Subcutaneous abdominal adipose tissue (tissue), 5 donors: Measurements from ENCODE around the gene SPIRE1.
A peak's percentile ranks its signal among the peaks of the same experiment; 100 is the strongest.

Experiments used
- H3K27ac ChIP-seq: one replicate; pipeline ENCODE4 v1.7.0; 2013; ENCODE audit warnings: low read depth, mild to moderate bottlenecking, inconsistent platforms, low read length, moderate library complexity
- H3K27me3 ChIP-seq, 5 donors: one replicate each; pipeline ENCODE4 v1.7.0; 2013; ENCODE audit warnings: low read length in 5 of 5, inconsistent platforms in 1 of 5; ENCODE audit not compliant: control insufficient read depth in 5 of 5, insufficient read depth in 4 of 5
- H3K36me3 ChIP-seq, 5 donors: one replicate each; pipeline ENCODE4 v1.7.0; 2013; ENCODE audit warnings: low read length in 5 of 5; ENCODE audit not compliant: control insufficient read depth in 5 of 5, insufficient read depth in 5 of 5
- H3K4me1 ChIP-seq, 5 donors: one replicate each; pipeline ENCODE4 v1.7.0; 2013; ENCODE audit warnings: low read length in 5 of 5, mild to moderate bottlenecking in 3 of 5, moderate library complexity in 1 of 5; ENCODE audit not compliant: control insufficient read depth in 5 of 5, insufficient read depth in 5 of 5
- H3K4me3 ChIP-seq, 5 donors: one replicate each; pipeline ENCODE4 v1.7.0; 2013; ENCODE audit warnings: low read length in 5 of 5, low read depth in 1 of 5
- H3K9ac ChIP-seq, 5 donors: one replicate each; pipeline ENCODE4 v1.7.0; 2013; ENCODE audit warnings: low read length in 5 of 5, mild to moderate bottlenecking in 4 of 5, moderate library complexity in 3 of 5
- H3K9me3 ChIP-seq, 5 donors: one replicate each; pipeline ENCODE4 v1.7.0; 2013; ENCODE audit warnings: low read length in 5 of 5; ENCODE audit not compliant: control insufficient read depth in 5 of 5
- donor health status: healthy.
- donor health status: healthy.
- donor health status: healthy.
- donor health status: healthy.
- donor health status: healthy.

Gene SPIRE1

GRCh38 chr18:12657684-12658425, at the start of gene SPIRE1:
SPIRE1 (minus strand) TSS chr18:12658107; CDS start chr18:12657866, 241 bp downstream.
- Histone ChIP-seq H3K9me3 (no peaks in the 10 kb centered on the region), H3K4me3 (peak within 1 kb of the TSS; percentile 74 to 82 (median 77)), H3K27me3 (no peaks in the 10 kb centered on the region), H3K36me3 (no peaks in the 10 kb centered on the region), H3K9ac (peak within 1 kb of the TSS; percentile 9 to 89 (median 81)), H3K4me1 (peaks cover 2 to 25% (median 24%) of the 10 kb centered on the region in 5 donors), H3K27ac (peak within 1 kb of the TSS; percentile 37)

- peak overlapping the region; percentile 79 to 99 (median 98) for H3K9ac ChIP-seq
- H3K27ac ChIP-seq = peak overlapping the region; percentile 95
- H3K9me3 ChIP-seq = no peaks in the 10 kb centered on the region
- H3K4me3 ChIP-seq = peak overlapping the region; percentile 87 to 97 (median 93)
- H3K36me3 ChIP-seq = peaks cover 13 to 29% (median 16%) of the 10 kb centered on the region in 5 donors
- peaks cover 0 to 36% (median 23%) of the 10 kb centered on the region in 5 donors for H3K4me1 ChIP-seq
- no peaks in the 10 kb centered on the region for H3K27me3 ChIP-seq
Observed at GRCh38 chr18:12703664-12704063, 45.8 kb upstream of the SPIRE1 start.

- Histone ChIP-seq H3K9ac (peak overlapping the region; percentile 79 to 99 (median 98)), H3K27me3 (no peaks in the 10 kb centered on the region), H3K9me3 (no peaks in the 10 kb centered on the region), H3K4me3 (peak overlapping the region; percentile 87 to 97 (median 93)), H3K4me1 (peaks cover 0 to 36% (median 23%) of the 10 kb centered on the region in 5 donors), H3K27ac (peak overlapping the region; percentile 95), H3K36me3 (peaks cover 12 to 30% (median 13%) of the 10 kb centered on the region in 5 donors)
Observed at GRCh38 chr18:12703096-12703567, 45.2 kb upstream of the SPIRE1 start.

GRCh38 chr18:12702221-12703095, 44.6 kb upstream of the SPIRE1 start, which contains the start of the genes CEP76 and PSMG2:
CEP76 (minus strand) TSS chr18:12702723; CDS start chr18:12702548, 175 bp downstream.
PSMG2 (plus strand) TSS chr18:12703042; CDS start chr18:12703108, 66 bp downstream.
- Histone ChIP-seq H3K4me3 (peak within 1 kb of the TSS; percentile 87 to 97 (median 93)), H3K36me3 (peaks cover 5 to 23% (median 7%) of the 10 kb centered on the region in 5 donors), H3K27me3 (no peaks in the 10 kb centered on the region), H3K9ac (peak within 1 kb of the TSS; percentile 79 to 99 (median 98)), H3K27ac (peak within 1 kb of the TSS; percentile 95), H3K9me3 (no peaks in the 10 kb centered on the region), H3K4me1 (peaks cover 0 to 36% (median 23%) of the 10 kb centered on the region in 5 donors)

- Histone ChIP-seq H3K4me1 (peaks cover 0 to 36% (median 23%) of the 10 kb centered on the region in 5 donors), H3K27ac (peak overlapping the region; percentile 95), H3K9ac (peak overlapping the region in 2 of 5 donors; percentile 26 to 99), H3K27me3 (no peaks in the 10 kb centered on the region), H3K9me3 (no peaks in the 10 kb centered on the region), H3K4me3 (peak overlapping the region in 4 of 5 donors; percentile 91 to 97 (median 94)), H3K36me3 (peaks cover 0 to 16% (median 6%) of the 10 kb centered on the region in 5 donors)
Observed at GRCh38 chr18:12701161-12701560, 43.3 kb upstream of the SPIRE1 start.

GRCh38 chr18:12699747-12700146, 41.8 kb upstream of the SPIRE1 start:
- Histone ChIP-seq H3K9ac (no peak overlapping the region), H3K27me3 (no peaks in the 10 kb centered on the region), H3K9me3 (no peaks in the 10 kb centered on the region), H3K4me3 (no peak overlapping the region), H3K27ac (no peak overlapping the region), H3K36me3 (peaks cover 0 to 16% (median 6%) of the 10 kb centered on the region in 5 donors), H3K4me1 (peaks cover 0 to 32% (median 22%) of the 10 kb centered on the region in 5 donors)

- H3K36me3 ChIP-seq = peaks cover 0 to 17% (median 7%) of the 10 kb centered on the region in 5 donors
- H3K27ac ChIP-seq = no peak overlapping the region
- H3K4me1 ChIP-seq = no peaks in the 10 kb centered on the region
- no peaks in the 10 kb centered on the region for H3K9me3 ChIP-seq
- H3K9ac ChIP-seq = no peak overlapping the region
- H3K4me3 ChIP-seq = no peak overlapping the region
- H3K27me3 ChIP-seq = no peaks in the 10 kb centered on the region
Observed at GRCh38 chr18:12694032-12694431, 36.1 kb upstream of the SPIRE1 start.

- Histone ChIP-seq H3K27me3 (no peaks in the 10 kb centered on the region), H3K4me3 (no peak overlapping the region), H3K27ac (no peak overlapping the region), H3K4me1 (no peaks in the 10 kb centered on the region), H3K36me3 (peaks cover 0 to 13% (median 7%) of the 10 kb centered on the region in 5 donors), H3K9me3 (no peaks in the 10 kb centered on the region), H3K9ac (no peak overlapping the region)
Observed at GRCh38 chr18:12692206-12692605, 34.3 kb upstream of the SPIRE1 start.

- no peaks in the 10 kb centered on the region for H3K27me3 ChIP-seq
- H3K36me3 ChIP-seq = peaks cover 0 to 13% (median 10%) of the 10 kb centered on the region in 5 donors
Observed at GRCh38 chr18:12689256-12689850, 31.4 kb upstream of the SPIRE1 start.

More at GRCh38 chr18:12689256-12689850, 31.4 kb upstream of the SPIRE1 start:
- Histone ChIP-seq H3K4me1 (no peaks in the 10 kb centered on the region), H3K9me3 (no peaks in the 10 kb centered on the region), H3K9ac (no peak overlapping the region), H3K4me3 (no peak overlapping the region), H3K27ac (no peak overlapping the region)
